GM12801 (cell line): Measurements from ENCODE around the gene GDF2.

Experiments used
- CTCF ChIP-seq: IDR thresholded peaks from one replicate; pipeline ENCODE4 v1.5.1; 2011; ENCODE audit warnings: control low read depth; ENCODE audit not compliant: insufficient read length; ENCODE audit errors: extremely low read depth

Gene GDF2

GRCh38 chr10:47308775-47309174, 13.5 kb upstream of the GDF2 start:
- TF ChIP-seq CTCF: no peak

- TF ChIP-seq CTCF: no peak
These were observed 12.7 kb upstream of the GDF2 start for GRCh38 chr10:47309408-47310089.

- TF ChIP-seq CTCF: no peak
These were observed 12.2 kb upstream of the GDF2 start for GRCh38 chr10:47310090-47310505.

GRCh38 chr10:47311193-47311931, 10.9 kb upstream of the GDF2 start:
- no peak for TF ChIP-seq CTCF

- TF ChIP-seq CTCF: no peak
These were observed 10.2 kb upstream of the GDF2 start for GRCh38 chr10:47311932-47312662.

- no peak for TF ChIP-seq CTCF
These were observed 9.6 kb upstream of the GDF2 start for GRCh38 chr10:47312663-47312995.

- TF ChIP-seq CTCF: no peak
These were observed 7.8 kb upstream of the GDF2 start for GRCh38 chr10:47314416-47314970.
